GM19397 (cell line): ENCODE data around the gene ANTXR2.
"Not testable (repeated sequence)": the region's sequence is repeated elsewhere in the genome, so short reads cannot be mapped to it uniquely, and the experiment has no call there.

Experiments
- ATAC-seq: cut with Tn5 transposase; IDR thresholded peaks from one replicate; pipeline ENCODE4 v1.9.1; 2021; ENCODE audit warnings: mild to moderate bottlenecking, moderate library complexity; ENCODE audit not compliant: unreplicated experiment

The ANTXR2 gene

DNA sequence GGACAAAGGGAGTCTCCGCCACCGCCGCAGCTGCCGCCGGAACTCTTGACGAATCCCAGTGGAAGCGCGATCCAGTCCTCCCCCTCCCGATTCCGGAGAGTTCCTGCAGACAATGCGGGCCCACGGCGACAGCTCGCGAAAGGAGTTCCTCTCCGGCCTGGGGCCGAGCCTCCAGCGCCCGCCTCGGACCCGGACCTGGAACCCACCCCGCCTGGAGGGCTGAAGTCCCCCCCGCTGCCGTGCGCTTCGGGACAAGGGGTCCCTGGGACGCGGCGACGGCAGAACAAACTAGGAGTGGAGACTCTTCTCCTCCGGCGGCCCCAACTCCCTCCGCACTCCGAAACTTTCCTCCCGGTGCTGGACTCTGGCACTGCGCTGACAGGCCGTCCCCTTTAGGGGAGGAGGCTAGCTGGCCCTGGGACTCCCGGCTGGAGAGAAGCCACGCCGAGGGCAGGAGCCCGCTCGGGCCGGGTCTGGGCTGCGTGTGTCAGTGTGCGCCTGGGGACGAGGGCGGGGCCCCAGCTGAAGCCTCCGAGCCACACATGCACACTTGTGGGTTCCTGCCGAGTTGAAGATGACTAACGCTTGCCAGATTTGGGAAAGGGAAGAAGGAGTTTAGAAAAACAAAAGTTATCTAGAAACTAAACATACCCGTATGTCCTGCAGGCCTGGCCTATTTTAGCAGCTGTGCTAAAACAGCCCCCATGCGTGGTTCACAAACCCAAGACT is at the start of gene ANTXR2:
ANTXR2 (minus strand) TSS at position 486 of the 729 bp plus-strand sequence. CDS start 669 bp downstream, outside the sequence.
- ATAC-seq: peak; percentile 77

DNA sequence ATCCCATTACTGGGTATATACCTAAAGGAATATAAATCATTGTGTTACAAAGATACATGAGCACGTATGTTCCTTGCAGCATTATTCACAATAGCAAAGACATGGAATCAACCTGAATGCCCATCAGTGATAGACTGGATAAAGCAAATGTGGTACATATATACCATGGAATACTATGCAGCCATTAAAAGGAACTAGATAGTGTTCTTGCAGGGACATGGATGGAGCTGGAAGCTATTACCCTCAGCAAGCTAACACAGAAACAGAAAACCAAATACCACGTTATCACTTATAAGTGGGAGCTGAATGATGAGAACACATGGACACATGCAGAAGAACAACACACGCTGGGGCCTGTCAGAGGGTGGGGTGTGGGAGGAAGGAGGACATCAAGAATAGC is 48.8 kb upstream of the ANTXR2 start:
- not testable (repeated sequence) for ATAC-seq

DNA sequence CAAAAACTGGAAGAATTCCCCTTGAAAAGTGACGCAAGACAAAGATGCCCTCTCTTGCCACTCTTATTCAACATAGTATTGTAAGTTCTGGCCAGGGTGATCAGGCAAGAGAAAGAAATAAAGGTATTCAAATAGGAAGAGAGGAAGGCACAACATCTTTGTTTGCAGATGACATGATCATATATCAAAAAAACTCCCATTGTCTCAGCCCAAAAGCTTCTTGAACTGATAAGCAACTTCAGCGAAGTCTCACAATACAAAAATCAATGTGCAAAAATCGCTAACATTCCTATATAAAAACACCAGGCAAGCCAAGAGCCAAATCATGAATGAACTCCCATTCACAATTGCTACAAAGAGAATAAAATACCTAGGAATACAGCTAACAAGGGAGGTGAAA is 46.6 kb upstream of the ANTXR2 start:
- ATAC-seq: not testable (repeated sequence)

DNA sequence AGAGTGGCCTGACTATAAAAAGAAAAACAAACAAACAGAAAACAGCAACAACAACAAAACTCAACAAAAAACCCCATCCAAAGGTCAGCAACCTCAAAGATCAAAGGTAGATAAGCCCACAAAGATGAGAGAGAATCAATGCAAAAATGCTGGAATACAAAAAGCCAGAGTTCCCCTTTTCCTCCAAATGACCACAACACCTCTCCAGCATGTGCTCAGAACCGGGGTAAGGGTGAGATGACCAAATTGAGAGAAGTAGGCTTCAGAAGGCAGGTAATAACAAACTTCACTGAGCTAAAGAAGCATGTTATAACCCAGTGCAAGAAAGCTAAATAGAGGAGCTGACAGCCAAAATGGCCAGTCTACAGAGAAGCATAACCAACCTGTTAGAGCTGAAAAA is 43.5 kb upstream of the ANTXR2 start:
- no peak for ATAC-seq

DNA sequence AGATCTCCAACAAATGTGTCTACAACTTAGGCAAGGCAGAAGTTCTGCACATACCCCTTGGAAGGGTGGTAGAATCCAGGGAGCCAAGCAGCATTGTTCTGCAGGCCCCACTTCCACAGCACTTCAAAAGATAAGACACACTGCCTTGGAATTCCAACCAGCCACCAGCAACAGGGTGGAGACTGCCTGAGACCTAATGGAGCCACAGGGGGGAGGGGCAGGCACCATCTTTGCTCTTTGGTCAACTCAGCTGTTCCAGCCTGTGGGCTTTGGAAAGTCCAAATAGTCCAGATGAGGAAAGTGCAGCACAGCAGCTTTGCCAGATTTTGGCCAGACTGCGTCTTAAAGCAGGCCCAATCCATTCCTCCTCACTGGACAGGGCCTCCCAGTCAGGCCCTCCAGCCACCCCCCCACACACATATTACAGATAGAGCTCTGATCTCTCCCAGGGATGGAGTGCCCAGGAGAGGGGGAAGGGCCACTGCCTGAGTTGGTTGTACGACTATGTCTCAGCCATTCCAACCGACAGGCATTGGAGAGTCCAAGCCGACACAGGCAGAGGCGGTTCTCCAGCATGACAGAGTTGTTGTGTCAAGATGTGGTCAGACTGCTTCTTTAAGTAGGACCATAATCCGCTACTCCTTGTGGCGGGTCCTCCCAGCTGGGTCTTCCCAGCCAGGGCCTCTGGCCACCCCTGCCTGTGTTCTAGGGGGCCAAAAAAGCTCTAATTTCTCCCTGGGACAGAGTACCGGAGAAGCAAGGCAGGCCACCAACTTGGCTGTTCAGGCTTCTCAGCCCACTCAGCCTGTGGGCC is 42.5 kb upstream of the ANTXR2 start:
- no peak for ATAC-seq

DNA sequence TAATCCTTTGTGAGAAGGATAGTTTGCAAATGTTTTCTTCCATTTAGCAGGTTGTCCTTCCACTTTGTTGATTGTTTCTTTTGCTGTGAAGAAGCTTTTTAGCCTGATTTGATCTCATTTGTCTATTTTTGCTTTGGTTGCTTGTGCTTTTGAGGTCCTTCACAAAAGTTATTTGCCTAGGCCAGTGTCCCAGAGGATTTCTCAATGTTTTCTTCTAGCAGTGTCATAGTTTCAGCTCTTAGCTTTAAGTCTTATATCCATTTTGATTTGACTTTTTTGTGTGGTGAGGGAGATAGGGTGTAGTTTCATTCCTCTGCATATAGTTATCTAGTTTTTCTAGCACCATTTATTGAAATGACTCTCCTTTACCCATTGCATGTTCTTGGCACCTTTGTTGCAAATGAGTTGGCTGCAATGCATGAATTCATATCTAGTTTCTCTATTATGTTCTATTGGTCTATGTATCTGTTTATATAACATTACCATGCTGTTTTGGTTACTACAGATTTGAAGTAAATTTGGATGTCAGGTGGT is 41.8 kb upstream of the ANTXR2 start:
- ATAC-seq: no peak

DNA sequence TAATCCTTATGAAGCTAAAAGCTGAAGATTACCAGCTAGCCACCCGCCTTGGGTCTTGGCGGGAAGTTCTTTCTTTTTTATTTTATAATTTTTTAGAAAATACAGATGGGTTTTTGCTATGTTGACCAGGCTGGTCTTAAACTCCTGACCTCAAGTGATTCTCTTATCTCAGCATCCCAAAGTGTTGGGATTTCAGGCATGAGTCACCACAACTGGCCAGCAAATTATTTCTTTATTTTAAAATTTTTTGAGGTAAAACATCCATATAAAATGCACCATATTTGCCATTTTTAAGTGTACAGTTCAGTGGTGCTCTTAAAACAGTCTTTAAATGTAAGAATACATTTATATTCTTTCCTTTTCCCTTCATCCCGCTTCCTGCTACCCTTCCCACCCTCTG is 40.6 kb upstream of the ANTXR2 start:
- ATAC-seq: no peak

DNA sequence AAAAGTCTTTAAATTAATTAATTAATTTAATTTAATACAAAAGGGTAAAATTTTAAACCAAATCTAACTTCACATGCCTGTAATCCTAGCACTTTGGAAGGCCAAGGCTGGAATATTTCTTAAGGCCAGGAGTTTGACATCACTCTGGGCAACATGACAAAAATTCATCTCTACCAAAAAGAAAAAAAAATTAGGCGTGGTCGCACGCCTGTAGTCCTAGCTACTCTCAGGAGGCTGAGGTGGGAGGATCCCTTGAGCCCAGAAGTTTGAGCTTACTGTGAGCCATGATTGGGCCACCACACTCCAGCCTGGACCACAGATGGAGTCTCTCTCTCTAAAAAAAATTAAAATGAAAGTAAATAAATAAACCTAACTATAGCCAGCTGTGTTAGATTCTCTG is 39.2 kb upstream of the ANTXR2 start:
- ATAC-seq: no peak

DNA sequence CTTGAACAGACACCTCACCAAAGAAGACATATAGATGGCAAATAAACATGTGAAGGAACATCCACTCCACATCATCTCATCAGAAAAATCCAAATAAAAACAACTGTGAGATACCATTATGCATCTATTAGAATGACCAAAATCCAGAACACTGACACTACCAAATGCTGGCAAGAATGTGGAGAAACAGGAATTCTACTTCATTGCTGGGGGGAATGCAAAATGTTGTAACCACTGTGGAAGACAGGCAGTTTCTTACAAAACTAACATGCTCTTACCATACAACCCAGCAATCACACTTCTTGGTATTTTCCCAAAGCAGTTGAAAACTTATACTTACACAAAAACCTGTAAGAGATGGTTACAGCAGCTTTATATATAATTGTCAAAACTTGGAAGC is 38.2 kb upstream of the ANTXR2 start:
- ATAC-seq: no peak

DNA sequence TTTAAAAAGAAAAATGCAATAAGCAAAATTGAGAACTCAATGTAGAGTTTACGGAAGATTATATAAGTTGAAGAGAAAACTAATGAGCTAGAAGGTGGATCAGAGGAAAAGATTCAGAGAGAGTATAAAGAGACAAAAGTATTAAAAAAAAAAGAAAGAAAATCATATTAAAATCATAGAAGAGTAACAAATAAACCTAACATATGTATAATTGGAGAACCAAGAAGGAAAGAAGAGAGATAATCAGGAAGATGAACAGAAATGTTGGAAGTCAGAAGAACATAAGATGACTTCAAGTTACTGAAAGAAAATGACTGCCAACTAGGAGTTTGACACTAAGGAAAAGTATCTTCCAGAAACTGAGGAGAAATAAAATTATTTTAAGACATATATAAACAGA is 34.3 kb upstream of the ANTXR2 start:
- ATAC-seq: no peak

DNA sequence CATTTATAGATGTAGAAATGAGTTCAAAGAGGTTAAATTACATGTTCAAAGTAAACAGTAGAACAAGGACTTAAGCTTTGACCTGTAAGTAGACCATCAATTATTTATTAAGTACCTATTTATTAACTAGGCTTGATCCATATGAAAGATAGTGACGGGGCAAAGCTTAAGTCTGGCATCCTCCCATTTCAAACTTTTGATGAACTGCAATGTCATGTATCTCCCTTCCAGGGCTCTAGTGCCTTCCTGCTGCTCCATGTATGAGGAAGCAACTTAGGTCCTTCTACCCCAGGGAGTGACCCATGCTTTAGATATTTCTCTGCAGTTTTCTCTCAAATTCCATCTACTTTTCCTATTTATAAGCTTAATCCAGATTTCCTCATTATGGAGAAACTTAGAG is 31.9 kb upstream of the ANTXR2 start:
- ATAC-seq: no peak

DNA sequence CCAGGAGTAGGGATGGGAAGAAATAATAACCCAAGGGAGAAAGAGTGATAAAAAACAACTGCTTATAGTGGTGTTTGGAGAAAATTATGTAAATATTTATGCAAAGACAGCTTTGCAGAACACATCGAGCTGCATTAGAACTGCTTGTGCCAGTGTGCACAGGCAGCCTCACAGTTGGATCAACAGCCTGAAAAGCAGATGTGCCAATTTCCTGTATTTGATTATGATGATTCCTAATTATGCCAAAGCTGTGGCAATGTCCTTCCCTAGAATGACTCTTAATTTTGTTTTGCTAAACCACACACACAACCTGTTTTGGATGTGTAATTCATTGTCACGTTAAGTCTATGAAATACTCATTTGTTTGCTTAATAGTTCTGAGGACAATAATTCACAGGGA is 30.6 kb upstream of the ANTXR2 start:
- no peak for ATAC-seq

DNA sequence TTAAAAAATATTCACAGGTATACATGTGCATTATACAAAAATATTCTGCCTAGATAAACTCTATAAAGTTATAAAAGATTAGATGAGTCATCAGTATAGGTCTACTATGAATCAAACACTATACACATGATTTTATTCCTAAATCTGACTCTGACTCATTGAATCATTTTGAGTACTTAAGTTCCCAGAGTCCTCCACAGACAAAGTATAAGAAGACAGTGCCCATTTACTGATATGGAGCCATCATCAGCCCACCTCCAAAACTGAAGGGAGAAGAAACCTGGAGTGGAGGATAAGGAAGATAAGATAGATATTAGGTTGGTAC is 28.7 kb upstream of the ANTXR2 start:
- no peak for ATAC-seq

DNA sequence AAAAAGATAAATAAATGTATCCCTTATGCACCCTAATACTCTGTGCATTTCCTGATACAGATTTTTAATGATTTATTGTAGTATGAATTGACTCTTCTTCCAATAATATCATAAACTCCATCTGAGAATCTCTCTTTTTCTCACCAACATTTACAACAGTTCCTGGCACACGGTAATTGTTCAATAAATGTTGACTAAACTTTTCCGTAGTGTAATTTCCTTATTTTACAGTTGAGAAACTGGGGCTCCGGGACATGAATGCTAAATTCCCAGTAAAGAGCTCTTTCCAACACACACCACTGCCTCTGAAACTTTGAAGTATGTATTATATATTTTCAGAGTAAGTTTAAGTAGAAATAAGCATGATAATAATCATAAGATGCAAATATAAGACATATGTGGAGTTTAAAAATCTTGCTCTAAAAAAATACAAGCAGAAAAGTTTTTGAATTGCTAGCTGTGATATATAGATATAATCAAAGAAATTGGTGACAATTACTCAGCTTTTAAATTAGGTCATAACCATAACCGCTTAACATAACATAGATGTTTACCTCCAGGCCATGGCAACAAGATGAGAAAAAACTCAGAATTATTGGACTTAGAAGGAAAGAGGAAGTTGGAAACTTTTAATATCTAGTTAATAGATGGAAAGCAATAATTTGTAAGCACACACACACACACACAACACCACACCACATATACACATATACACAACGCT is 28.2 kb upstream of the ANTXR2 start:
- ATAC-seq: no peak

DNA sequence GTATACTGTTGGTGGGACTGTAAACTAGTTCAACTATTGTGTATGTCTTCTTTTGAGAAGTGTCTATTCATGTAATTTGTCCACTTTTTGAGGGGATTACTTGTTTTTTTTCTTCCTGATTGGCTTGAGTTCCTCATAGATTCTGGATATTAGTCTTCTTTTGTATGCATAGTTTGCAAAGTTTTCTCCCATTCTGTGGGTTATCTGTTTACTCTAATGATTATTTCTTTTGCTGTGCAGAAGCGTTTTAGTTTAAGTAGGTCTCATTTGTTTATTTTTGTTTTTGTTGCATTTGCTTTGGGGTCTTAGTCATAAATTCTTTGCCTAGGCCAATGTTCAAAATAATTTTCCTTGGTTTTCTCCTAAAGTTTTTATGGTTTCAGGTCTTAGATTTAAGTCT is 26.6 kb upstream of the ANTXR2 start:
- ATAC-seq: no peak

DNA sequence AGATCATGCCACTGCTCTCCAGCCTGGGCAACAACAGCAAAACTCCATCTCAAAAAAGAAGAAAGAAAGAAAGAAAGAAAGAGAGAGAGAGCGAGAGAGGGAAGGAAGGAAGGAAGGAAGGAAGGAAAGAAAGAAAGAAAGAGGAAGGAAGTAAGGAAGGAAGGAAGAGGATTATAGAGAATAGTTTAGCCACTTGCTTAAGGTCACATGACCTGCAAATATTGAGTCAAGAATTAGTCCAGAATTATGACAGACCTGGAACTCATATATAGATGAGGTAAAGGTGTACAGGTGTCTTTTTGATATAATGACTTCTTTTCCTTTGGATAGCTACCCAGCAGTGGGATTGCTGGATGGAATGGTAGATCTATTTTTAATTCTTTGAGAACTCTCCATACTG is 25.6 kb upstream of the ANTXR2 start:
- no peak for ATAC-seq

DNA sequence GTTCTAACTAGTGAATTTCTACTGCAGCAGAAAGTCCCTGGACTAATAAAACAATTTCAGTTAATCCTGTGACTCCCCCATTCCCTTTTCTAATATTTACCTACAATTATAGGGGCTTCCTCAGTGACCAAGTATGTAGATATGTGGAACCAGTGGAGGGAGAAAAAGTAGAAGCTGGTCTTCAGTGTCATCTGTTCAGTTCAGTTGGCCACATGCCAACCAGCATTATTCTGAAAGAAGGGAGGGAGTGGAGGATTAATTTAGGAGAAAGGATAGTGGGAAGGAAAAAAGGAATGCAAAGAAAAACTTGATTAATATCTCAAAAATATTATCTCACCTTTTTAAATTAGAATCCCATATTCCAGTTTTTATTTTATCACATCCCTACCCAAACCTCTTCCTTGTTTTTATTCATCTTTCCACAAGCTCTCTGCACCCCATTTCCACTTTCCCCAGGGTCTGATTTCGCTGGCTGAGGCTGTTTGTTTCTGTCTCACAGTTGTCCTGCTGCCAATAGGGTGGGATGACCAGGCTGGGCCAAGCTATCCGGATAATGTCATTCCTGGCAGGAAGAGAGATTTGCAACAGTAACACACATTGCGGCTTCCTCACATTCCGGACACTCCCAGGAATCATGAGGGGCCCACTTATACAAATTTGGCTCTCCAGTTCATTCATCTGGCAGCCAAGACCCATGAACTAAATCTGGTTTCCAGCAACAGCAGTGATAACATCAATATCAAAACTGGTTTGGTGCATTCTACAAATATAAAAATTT is 24.6 kb upstream of the ANTXR2 start:
- no peak for ATAC-seq

DNA sequence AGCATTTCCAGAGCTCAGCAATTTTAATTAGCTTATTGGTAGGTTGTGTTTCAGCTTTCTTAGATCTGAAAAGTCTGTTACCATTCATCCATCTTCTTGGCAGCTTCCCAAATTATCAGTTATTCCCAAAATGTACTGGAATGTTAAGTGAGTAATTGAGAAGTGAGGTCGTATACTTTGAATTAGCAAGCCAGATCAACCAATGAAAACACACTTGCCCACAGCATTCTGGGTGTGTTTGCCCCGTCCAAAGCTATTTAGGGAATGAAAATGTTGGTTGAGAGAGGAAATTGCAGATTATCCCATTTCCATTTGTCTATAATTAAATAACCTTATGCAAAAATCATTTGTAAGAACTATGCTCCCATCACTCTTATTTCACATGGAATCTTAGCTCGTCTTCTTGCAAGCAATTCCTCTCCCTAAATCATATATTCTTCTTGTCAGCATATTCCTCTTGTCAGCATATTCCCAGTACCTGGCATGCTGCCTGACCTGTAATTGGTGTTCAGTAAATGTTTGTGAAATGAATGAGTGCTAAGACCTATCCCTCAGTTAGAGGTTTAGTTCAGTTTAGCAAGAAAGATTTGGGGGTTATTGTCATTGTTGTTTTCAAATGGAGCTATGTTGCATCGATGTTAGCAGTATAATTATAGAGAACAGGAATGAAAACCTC is 23.3 kb upstream of the ANTXR2 start:
- no peak for ATAC-seq

DNA sequence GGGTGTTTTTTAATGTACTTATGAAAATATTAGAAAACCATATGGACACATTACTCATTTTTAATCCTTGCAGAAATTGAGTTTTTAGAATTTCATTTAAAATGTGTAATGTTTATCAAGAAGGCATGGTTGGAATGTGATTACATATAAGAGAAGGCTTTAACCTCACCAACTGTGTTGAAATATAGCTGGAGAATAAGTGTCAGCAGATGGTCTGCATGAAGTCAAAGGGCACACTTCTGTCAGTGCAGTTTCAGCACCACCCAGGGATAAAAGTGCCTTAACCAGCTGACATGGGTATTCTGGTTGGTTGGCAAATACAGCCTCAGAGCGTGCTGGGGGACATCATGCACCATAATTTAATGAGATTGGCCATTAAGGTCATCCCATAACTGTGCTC is 21.2 kb upstream of the ANTXR2 start:
- ATAC-seq: no peak

DNA sequence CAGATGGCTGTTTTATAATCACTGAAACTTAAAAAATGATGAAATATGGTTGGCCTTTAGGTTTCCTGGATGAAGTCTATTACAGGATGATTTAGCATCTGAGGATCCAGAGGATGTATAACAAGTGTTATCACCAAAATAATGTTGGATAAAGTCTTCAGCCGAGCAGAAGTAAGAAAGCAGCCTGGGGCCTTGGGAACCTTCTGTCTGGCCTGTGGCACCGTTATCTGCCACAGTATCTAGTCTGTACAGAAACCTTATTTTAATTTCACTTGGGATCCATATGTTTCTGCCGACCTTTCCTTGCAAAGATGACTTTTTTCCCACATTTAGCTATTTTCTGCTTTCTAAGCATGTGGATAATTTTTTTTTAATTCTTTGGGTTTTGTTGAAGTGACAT is 20.5 kb upstream of the ANTXR2 start:
- ATAC-seq: no peak
